Measurements from ENCODE around the gene KCNMB4.

Gene KCNMB4

GRCh38 chr12:70467476-70467875 is 101.4 kb downstream of the KCNMB4 start:
- peaks cover 22% of the 10 kb centered on the region for H3K9me3 Mint-ChIP-seq
- DNase-seq, result no peak
- H3K36me3 Mint-ChIP-seq (ENCODE audit: low read depth), result no peaks in the 10 kb centered on the region
- H3K4me1 Mint-ChIP-seq, result no peaks in the 10 kb centered on the region
- no peak overlapping the region for H3K27ac Mint-ChIP-seq
- no peak overlapping the region for H3K4me3 Mint-ChIP-seq
- TF ChIP-seq CTCF (IDR thresholded peaks at IDR 0.05), result no peak
- peaks cover 13% of the 10 kb centered on the region for H3K27me3 Mint-ChIP-seq (ENCODE audit: low read depth, poor library complexity)

GRCh38 chr12:70467918-70468733 is 102.0 kb downstream of the KCNMB4 start:
- H3K9me3 Mint-ChIP-seq, result peaks cover 21% of the 10 kb centered on the region
- H3K4me3 Mint-ChIP-seq, result no peak overlapping the region
- H3K27ac Mint-ChIP-seq, result no peak overlapping the region
- no peak for DNase-seq
- no peaks in the 10 kb centered on the region for H3K36me3 Mint-ChIP-seq (ENCODE audit: low read depth)
- no peak for TF ChIP-seq CTCF (IDR thresholded peaks at IDR 0.05)
- H3K4me1 Mint-ChIP-seq, result no peaks in the 10 kb centered on the region
- H3K27me3 Mint-ChIP-seq (ENCODE audit: low read depth, poor library complexity), result peaks cover 13% of the 10 kb centered on the region

- H3K27ac Mint-ChIP-seq, result no peak overlapping the region
- no peaks in the 10 kb centered on the region for H3K4me1 Mint-ChIP-seq
- TF ChIP-seq CTCF (IDR thresholded peaks at IDR 0.05), result no peak
- no peak for DNase-seq
- H3K36me3 Mint-ChIP-seq (ENCODE audit: low read depth), result no peaks in the 10 kb centered on the region
- H3K4me3 Mint-ChIP-seq, result no peak overlapping the region
- H3K9me3 Mint-ChIP-seq, result peaks cover 15% of the 10 kb centered on the region
- peaks cover 13% of the 10 kb centered on the region for H3K27me3 Mint-ChIP-seq (ENCODE audit: low read depth, poor library complexity)
These were observed 102.7 kb downstream of the KCNMB4 start for GRCh38 chr12:70468741-70469140.

- H3K27ac Mint-ChIP-seq, result no peak overlapping the region
- H3K9me3 Mint-ChIP-seq, result peaks cover 9% of the 10 kb centered on the region
- DNase-seq, result no peak
- no peaks in the 10 kb centered on the region for H3K36me3 Mint-ChIP-seq (ENCODE audit: low read depth)
- H3K4me3 Mint-ChIP-seq, result no peak overlapping the region
- no peak for TF ChIP-seq CTCF (IDR thresholded peaks at IDR 0.05)
- H3K4me1 Mint-ChIP-seq, result no peaks in the 10 kb centered on the region
- peaks cover 12% of the 10 kb centered on the region for H3K27me3 Mint-ChIP-seq (ENCODE audit: low read depth, poor library complexity)
These were observed 103.2 kb downstream of the KCNMB4 start for GRCh38 chr12:70469221-70469820.

- Mint-ChIP-seq H3K27ac (no peak overlapping the region), H3K4me1 (no peaks in the 10 kb centered on the region), H3K4me3 (no peak overlapping the region), H3K36me3 (ENCODE audit: low read depth) (no peaks in the 10 kb centered on the region), H3K27me3 (ENCODE audit: low read depth, poor library complexity) (peaks cover 11% of the 10 kb centered on the region), H3K9me3 (peaks cover 4% of the 10 kb centered on the region)
- TF ChIP-seq CTCF (IDR thresholded peaks at IDR 0.05), result no peak
- no peak for DNase-seq
These were observed 116.7 kb downstream of the KCNMB4 start for GRCh38 chr12:70482764-70483163.
